Karpas-422 (cell line): ENCODE results near the gene MYO5C. TPM values are rescaled to one million over a fixed set of nuclear protein-coding genes. Genes with fewer than 3 reads are reported as not detected.

ENCODE experiments used
- DNase-seq: peaks from one replicate; pipeline ENCODE4 v3.0.0-alpha.2; 2015
- H2AFZ ChIP-seq: fragments of 200-600 bp; sonication (generic); 2 replicates; pipeline ENCODE4 v1.6.1; 2014; ENCODE audit warnings: antibody characterized with exemption, low read length, mixed read lengths
- H3K27ac ChIP-seq: fragments of 200-600 bp; sonication (generic); 2 replicates; pipeline ENCODE4 v1.5.1; 2014; ENCODE audit warnings: mild to moderate bottlenecking, low read length, moderate library complexity
- H3K27me3 ChIP-seq: fragments of 200-600 bp; sonication (generic); 2 replicates; pipeline ENCODE4 v1.6.1; 2014; ENCODE audit warnings: low read length, mixed read lengths
- H3K36me3 ChIP-seq: fragments of 200-600 bp; sonication (generic); 2 replicates; pipeline ENCODE4 v1.6.1; 2014; ENCODE audit warnings: low read length, mixed read lengths; ENCODE audit not compliant: insufficient read depth
- H3K4me1 ChIP-seq: fragments of 200-600 bp; sonication (generic); 2 replicates; pipeline ENCODE4 v1.6.1; 2014; ENCODE audit warnings: mild to moderate bottlenecking, low read length, mixed read lengths
- H3K4me2 ChIP-seq: fragments of 200-600 bp; sonication (generic); 2 replicates; pipeline ENCODE4 v1.6.1; 2014; ENCODE audit warnings: low read length, low read depth, mild to moderate bottlenecking; ENCODE audit not compliant: poor library complexity, severe bottlenecking
- H3K4me3 ChIP-seq: fragments of 200-600 bp; sonication (generic); 2 replicates; pipeline ENCODE4 v1.5.1; 2014; ENCODE audit warnings: mild to moderate bottlenecking, antibody characterized with exemption, low read length, mixed read lengths
- H3K79me2 ChIP-seq: fragments of 200-600 bp; sonication (generic); 2 replicates; pipeline ENCODE4 v1.6.1; 2014; ENCODE audit warnings: mild to moderate bottlenecking, low read length, mixed read lengths
- H3K9ac ChIP-seq: fragments of 200-600 bp; sonication (generic); 2 replicates; pipeline ENCODE4 v1.6.0; 2014; ENCODE audit warnings: low read length
- H3K9me2 ChIP-seq: fragments of 200-600 bp; sonication (generic), shearing (Covaris generic); replicated peaks from 2 replicates; pipeline ENCODE4 v1.6.0; 2014; ENCODE audit warnings: mild to moderate bottlenecking, low read length, moderate library complexity; ENCODE audit not compliant: insufficient read depth
- H3K9me3 ChIP-seq: fragments of 300-700, 200-600 bp; sonication (generic); 2 replicates; pipeline ENCODE4 v1.6.1; 2014; ENCODE audit warnings: low read length, mixed read lengths
- H4K20me1 ChIP-seq: fragments of 200-600 bp; sonication (generic); 2 replicates; pipeline ENCODE4 v1.6.1; 2014; ENCODE audit warnings: mild to moderate bottlenecking, antibody characterized with exemption, low read length, low read depth; ENCODE audit not compliant: insufficient read depth
- total RNA-seq: library from RNA; depleted of rRNA; stranded (reverse); fragments of >200 nt; shearing (Covaris generic); gene quantifications from 2 replicates; pipeline ENCODE4 v1.2.3, GENCODE V29; 2014; ENCODE audit warnings: low replicate concordance

The MYO5C gene
- total RNA-seq, 1 experiment from 2014 or later: 0.22 TPM

DNA sequence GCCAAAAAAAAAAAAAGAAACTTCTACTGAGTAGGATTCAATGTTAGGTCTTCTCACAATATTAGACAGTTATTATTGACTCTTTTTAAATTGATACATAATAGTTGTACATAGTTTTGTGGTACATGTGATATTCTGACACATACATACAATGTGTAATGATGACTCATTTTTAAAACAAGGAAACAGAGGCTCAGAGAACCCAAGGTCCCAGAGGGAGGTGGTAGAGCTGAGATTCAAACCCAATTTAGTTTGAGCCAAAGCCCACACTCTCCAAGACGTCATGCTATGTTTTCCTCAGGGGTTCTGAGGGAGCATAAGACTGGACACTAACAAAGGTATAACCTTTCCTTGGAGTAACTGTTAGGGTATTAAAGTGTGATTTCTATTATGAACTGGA lies 40.6 kb downstream of the MYO5C start:
- H2AFZ ChIP-seq: no peak overlapping the region
- H3K9ac ChIP-seq: no peak overlapping the region; the same call in 1 of the 2 replicates
- H3K27me3 ChIP-seq: no peaks in the 10 kb centered on the region
- DNase-seq: no peak
- no peaks in the 10 kb centered on the region for H3K36me3 ChIP-seq
- H3K79me2 ChIP-seq: no peaks in the 10 kb centered on the region
- no peak overlapping the region for H3K27ac ChIP-seq
- H3K9me2 ChIP-seq: no peaks in the 10 kb centered on the region
- H3K4me1 ChIP-seq: peaks cover 26% of the 10 kb centered on the region
- H3K4me3 ChIP-seq: no peak overlapping the region
- H3K4me2 ChIP-seq: peak overlapping the region; percentile 36
- no peaks in the 10 kb centered on the region for H4K20me1 ChIP-seq
- H3K9me3 ChIP-seq: no peaks in the 10 kb centered on the region

DNA sequence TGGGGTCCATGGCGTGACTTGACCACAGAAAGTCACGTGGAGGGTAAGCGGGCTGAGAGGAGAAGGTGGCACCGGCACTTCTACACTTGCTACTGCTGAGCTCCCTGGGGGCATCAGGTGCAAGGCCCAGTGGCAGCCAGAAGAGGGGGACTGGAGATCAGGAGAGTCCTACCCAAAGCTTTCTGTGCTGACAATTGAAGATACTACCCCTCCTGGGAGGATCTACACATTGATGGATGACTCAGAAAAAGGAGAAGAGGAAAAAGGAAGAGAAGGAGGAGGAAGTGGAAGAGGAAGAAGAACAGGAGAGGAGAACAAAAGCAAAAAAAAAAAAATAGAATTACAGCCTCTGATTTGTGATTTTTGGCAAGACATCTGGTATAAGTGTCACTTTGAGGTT lies 41.2 kb downstream of the MYO5C start:
- Histone ChIP-seq H3K27ac (no peak overlapping the region), H3K9ac (no peak overlapping the region; the same call in 1 of the 2 replicates), H3K79me2 (no peaks in the 10 kb centered on the region), H4K20me1 (no peaks in the 10 kb centered on the region), H3K36me3 (no peaks in the 10 kb centered on the region), H2AFZ (no peak overlapping the region), H3K4me3 (no peak overlapping the region), H3K27me3 (no peaks in the 10 kb centered on the region), H3K9me3 (no peaks in the 10 kb centered on the region), H3K4me2 (peak overlapping the region; percentile 36), H3K4me1 (peaks cover 26% of the 10 kb centered on the region), H3K9me2 (no peaks in the 10 kb centered on the region)
- DNase-seq: peak; percentile 64

DNA sequence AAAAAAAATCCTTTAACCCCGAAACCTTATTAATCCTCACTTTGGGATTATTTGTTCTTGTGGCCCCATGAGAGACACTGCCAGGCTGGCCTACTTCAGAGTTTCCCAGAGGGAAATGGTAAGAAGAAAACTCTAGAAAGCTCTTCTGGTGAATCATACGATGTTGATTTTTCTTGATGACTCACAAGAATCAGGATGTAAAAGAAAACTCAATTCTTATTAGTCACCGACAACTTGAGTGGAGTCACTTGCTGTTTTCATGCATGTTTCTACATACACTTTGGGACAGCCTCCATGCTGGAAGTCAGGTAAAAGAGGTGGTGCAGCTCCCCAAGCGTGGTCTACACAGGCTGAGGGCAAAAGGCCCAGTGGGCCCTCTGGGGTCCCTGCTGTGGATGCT lies 42.8 kb downstream of the MYO5C start:
- Histone ChIP-seq H3K9ac (no peak overlapping the region), H3K36me3 (no peaks in the 10 kb centered on the region), H2AFZ (no peak overlapping the region), H3K9me2 (no peaks in the 10 kb centered on the region), H4K20me1 (no peaks in the 10 kb centered on the region), H3K4me3 (no peak overlapping the region), H3K79me2 (no peaks in the 10 kb centered on the region), H3K4me2 (no peak overlapping the region), H3K27me3 (no peaks in the 10 kb centered on the region), H3K9me3 (no peaks in the 10 kb centered on the region), H3K27ac (no peak overlapping the region), H3K4me1 (peaks cover 26% of the 10 kb centered on the region)
- DNase-seq: no peak

DNA sequence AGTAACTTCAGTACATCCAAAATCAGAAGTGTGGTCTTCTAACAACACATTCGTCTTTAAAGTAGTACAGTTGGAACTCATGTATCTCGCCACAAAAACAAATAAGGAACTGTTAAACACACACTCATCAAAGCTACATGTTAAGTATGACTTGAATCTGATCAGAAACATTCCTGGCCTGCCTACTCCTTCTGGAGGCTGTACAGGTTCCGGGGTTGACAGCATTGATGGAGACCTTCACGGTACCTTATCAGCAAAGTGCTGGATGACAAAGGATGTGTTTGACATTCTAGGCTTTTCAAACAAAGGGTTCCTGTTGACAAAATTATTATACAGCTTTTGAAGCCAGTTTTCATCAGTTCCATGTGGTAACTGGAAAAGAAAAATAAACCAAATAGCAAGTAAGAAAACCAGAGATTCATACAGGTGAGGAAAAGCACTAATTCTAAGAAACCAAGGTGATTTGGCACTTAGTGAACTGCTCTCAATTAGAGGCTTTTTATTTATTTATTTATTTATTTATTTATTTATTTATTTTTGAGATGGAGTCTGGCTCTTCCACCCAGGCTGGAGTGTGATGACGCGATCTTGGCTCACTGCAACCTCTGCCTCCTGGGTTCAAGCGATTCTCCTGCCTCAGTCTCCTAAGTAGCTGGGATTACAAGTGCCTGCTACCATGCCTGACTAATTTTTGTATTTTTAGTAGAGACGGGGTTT lies 44.3 kb downstream of the MYO5C start:
- Histone ChIP-seq H3K4me1 (peaks cover 21% of the 10 kb centered on the region), H3K9me2 (no peaks in the 10 kb centered on the region), H2AFZ (no peak overlapping the region), H3K9me3 (no peaks in the 10 kb centered on the region), H3K4me2 (no peak overlapping the region), H3K36me3 (no peaks in the 10 kb centered on the region), H3K9ac (no peak overlapping the region), H3K27ac (no peak overlapping the region), H3K79me2 (no peaks in the 10 kb centered on the region), H3K27me3 (no peaks in the 10 kb centered on the region), H3K4me3 (no peak overlapping the region), H4K20me1 (no peaks in the 10 kb centered on the region)
- no peak for DNase-seq

DNA sequence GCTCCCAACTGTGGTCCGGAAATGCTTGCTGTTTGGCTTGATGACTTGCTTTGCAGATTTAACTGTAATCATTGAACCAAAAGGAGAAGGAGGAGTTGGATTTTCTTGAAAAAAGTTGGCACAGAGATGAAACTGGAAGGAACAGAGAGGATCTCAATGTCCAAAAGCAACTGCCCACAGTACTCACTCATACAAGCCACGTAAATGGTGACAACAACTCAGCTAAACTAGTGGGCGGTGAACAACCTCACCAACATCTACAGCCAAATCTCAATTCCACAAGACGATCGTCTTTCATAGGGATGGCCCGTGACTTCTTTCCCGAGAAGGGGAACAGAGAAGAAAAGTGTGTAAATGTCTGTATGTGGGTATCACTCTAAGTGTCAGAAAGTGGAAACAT lies 48.1 kb downstream of the MYO5C start:
- no peak overlapping the region for H3K4me2 ChIP-seq
- H3K4me1 ChIP-seq: no peaks in the 10 kb centered on the region
- no peak overlapping the region for H3K9ac ChIP-seq
- no peaks in the 10 kb centered on the region for H3K9me2 ChIP-seq
- H3K27ac ChIP-seq: no peak overlapping the region
- H3K9me3 ChIP-seq: no peaks in the 10 kb centered on the region
- no peaks in the 10 kb centered on the region for H3K79me2 ChIP-seq
- no peaks in the 10 kb centered on the region for H3K27me3 ChIP-seq
- no peak for DNase-seq
- no peaks in the 10 kb centered on the region for H3K36me3 ChIP-seq
- no peak overlapping the region for H2AFZ ChIP-seq
- no peaks in the 10 kb centered on the region for H4K20me1 ChIP-seq
- H3K4me3 ChIP-seq: no peak overlapping the region

DNA sequence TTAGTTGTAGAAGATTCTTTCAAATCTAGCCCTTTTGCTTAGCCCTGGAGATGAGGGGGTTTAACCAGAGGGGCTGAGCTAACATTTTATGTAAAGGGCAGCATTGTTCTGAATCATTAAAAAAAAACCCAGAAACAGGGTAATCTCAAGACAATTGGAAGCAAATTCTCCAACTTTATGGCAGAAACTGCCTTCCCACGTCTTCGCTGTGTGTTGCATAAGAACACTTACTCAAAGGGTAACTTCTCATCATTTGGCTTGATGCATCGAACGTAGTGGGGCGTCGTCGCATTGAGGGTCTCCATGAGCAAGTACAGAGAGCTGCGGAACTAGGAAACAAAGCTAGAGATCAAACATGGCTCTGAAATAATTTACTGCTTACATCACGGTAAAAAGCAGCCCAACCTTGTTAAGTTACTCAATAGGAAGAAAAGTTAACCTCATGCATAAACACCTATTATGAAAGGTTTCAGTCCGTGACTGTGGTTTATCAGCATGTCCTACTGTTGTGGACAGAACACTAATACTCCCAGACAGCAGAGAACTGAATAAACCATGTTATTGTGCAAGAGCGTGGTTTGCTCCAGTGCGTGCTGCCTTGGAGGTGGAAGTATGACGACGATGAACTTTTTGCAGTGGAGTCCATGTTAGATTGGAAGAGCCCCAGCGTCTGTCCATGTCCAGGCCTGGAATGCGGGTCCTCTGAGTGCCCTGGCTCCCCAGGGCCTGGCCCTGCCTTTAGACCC lies 48.7 kb downstream of the MYO5C start:
- H3K4me1 ChIP-seq: no peaks in the 10 kb centered on the region
- H2AFZ ChIP-seq: no peak overlapping the region
- H3K9me2 ChIP-seq: no peaks in the 10 kb centered on the region
- no peak overlapping the region for H3K4me2 ChIP-seq
- no peaks in the 10 kb centered on the region for H4K20me1 ChIP-seq
- H3K27me3 ChIP-seq: no peaks in the 10 kb centered on the region
- H3K36me3 ChIP-seq: no peaks in the 10 kb centered on the region
- no peak overlapping the region for H3K27ac ChIP-seq
- no peak for DNase-seq
- no peak overlapping the region for H3K4me3 ChIP-seq
- H3K9ac ChIP-seq: no peak overlapping the region
- H3K9me3 ChIP-seq: no peaks in the 10 kb centered on the region
- H3K79me2 ChIP-seq: no peaks in the 10 kb centered on the region

DNA sequence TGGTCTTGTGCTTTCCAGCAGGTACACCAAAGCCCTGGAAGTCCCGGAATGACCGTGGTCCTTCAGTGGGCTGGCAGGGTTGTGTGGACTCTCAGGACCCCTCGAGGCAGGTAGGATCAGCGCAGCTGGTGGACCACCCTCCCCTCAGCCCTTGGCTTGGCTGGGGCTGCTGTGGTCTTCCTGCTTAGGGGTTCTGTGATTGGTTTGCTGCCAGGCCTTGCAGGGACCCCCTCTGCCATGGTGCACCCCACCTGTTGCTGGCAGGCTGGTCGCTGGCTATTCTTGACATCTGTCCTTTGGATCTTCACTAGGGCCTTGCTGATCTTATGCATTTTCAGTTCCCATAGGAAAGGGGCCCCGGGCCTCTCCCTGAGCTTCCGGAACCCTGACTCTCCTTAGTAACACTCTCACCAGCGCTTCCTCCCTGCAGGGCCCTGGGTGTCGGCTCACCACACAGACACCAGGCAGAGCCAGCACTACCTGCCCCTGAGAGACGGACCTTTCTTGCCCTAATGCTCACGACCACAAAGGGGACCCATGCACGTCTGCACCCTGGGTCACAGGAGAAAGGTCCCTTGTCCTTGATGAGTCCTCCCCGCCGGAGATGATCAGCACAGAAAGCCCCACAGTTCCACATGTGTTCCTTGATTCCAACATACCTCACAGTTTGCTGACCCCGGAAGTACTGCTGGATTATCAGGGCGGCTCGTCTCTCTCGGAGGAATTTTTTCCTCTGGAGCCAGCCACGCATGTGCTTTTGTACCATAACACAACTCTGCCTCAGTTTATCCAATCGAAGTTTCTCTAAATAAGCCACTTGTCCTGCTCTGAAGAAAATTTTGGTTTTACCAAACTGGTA lies 51.7 kb downstream of the MYO5C start:
- H4K20me1 ChIP-seq: no peaks in the 10 kb centered on the region
- no peaks in the 10 kb centered on the region for H3K27me3 ChIP-seq
- no peak overlapping the region for H3K9ac ChIP-seq
- no peak overlapping the region for H2AFZ ChIP-seq
- no peaks in the 10 kb centered on the region for H3K9me3 ChIP-seq
- H3K4me2 ChIP-seq: no peak overlapping the region
- no peaks in the 10 kb centered on the region for H3K36me3 ChIP-seq
- no peaks in the 10 kb centered on the region for H3K79me2 ChIP-seq
- no peak overlapping the region for H3K27ac ChIP-seq
- H3K4me1 ChIP-seq: no peaks in the 10 kb centered on the region
- no peak overlapping the region for H3K4me3 ChIP-seq
- DNase-seq: no peak
- H3K9me2 ChIP-seq: no peaks in the 10 kb centered on the region

DNA sequence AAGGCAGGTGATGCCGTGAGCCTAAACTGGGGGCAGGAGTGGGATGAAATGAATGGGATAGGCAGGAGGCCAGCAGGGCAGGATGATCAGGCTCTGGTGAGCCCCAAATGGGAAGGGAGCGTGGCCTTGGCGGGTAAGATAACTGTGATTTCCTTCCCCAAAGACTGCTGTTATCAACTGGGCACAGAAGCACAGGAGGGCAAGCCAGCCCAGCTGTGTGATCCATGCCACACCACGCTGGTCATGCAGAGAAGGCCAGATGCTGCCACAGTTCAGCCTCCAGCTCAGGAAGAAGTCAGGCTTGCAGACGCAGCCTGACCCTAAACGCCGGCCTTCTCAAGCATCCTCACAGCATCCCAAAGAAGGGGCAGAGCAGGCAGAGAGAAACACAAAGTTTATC lies 52.3 kb downstream of the MYO5C start:
- no peak overlapping the region for H3K4me3 ChIP-seq

More for the DNA sequence above, 52.3 kb downstream of the MYO5C start:
- H3K27ac ChIP-seq: no peak overlapping the region
- H2AFZ ChIP-seq: no peak overlapping the region
- no peaks in the 10 kb centered on the region for H3K9me2 ChIP-seq
- H4K20me1 ChIP-seq: no peaks in the 10 kb centered on the region
- H3K4me1 ChIP-seq: no peaks in the 10 kb centered on the region
- H3K9me3 ChIP-seq: no peaks in the 10 kb centered on the region
- H3K27me3 ChIP-seq: no peaks in the 10 kb centered on the region
- no peak for DNase-seq
- H3K79me2 ChIP-seq: no peaks in the 10 kb centered on the region
- no peak overlapping the region for H3K4me2 ChIP-seq
- H3K9ac ChIP-seq: no peak overlapping the region
- no peaks in the 10 kb centered on the region for H3K36me3 ChIP-seq
